Measurements from ENCODE around the gene TRIOBP. TPM values are rescaled to one million over a fixed set of nuclear protein-coding genes. Genes with fewer than 3 reads are reported as not detected.

Gene TRIOBP
- total RNA-seq, 1 experiment from 2014 or later, result 38.4 TPM

- CTCF ChIA-PET, result no interaction called here
These were observed 61.8 kb downstream of the TRIOBP start for GRCh38 chr22:37758694-37759093.

GRCh38 chr22:37759281-37759680, 62.4 kb downstream of the TRIOBP start:
- peaks cover 49% of the 10 kb centered on the region for H3K36me3 Mint-ChIP-seq (ENCODE audit: insufficient read depth, unreplicated experiment)
- DNase-seq, result no peak
- CTCF ChIA-PET, result no interaction called here
- no TSS peak for BruUV-seq (replicated peaks)
- Histone ChIP-seq H3K9me3 (no peaks in the 10 kb centered on the region), H3K4me3 (ENCODE audit: low read depth, low read length) (no peak overlapping the region), H3K4me1 (peaks cover 8% of the 10 kb centered on the region), H3K27me3 (replicated peaks; ENCODE audit: control insufficient read depth, insufficient read depth, low read length) (no peaks in the 10 kb centered on the region), H3K36me3 (ENCODE audit: control insufficient read depth, insufficient read depth, low read length) (peaks cover 4% of the 10 kb centered on the region)
- H3K27me3 Mint-ChIP-seq (ENCODE audit: insufficient read depth, unreplicated experiment), result no peaks in the 10 kb centered on the region
- intact Hi-C loops (cut with micrococcal nuclease; ENCODE audit: unreplicated experiment), result no loop called here
- H3K9me3 Mint-ChIP-seq (ENCODE audit: unreplicated experiment), result no peaks in the 10 kb centered on the region
- no peak for TF ChIP-seq CTCF (IDR thresholded peaks at IDR 0.05; ENCODE audit: insufficient read depth in 1 of 2, low read depth in 1 of 2, low read length in 1 of 2, severe bottlenecking in 1 of 2, unreplicated experiment in 1 of 2)
- no peak overlapping the region for H3K27ac Mint-ChIP-seq (ENCODE audit: unreplicated experiment)
- H3K4me3 Mint-ChIP-seq (ENCODE audit: unreplicated experiment), result no peak overlapping the region
- POLR2A ChIA-PET, result no interaction called here
- peaks cover 5% of the 10 kb centered on the region for H3K4me1 Mint-ChIP-seq (ENCODE audit: low read depth, unreplicated experiment)

More at GRCh38 chr22:37758694-37759093, 61.8 kb downstream of the TRIOBP start:
- H3K9me3 ChIP-seq, result no peaks in the 10 kb centered on the region
- H3K27ac Mint-ChIP-seq (ENCODE audit: unreplicated experiment), result no peak overlapping the region
- H3K36me3 ChIP-seq (ENCODE audit: control insufficient read depth, insufficient read depth, low read length), result peaks cover 4% of the 10 kb centered on the region
- POLR2A ChIA-PET, result no interaction called here
- no peak for TF ChIP-seq CTCF (IDR thresholded peaks at IDR 0.05; ENCODE audit: insufficient read depth in 1 of 2, low read depth in 1 of 2, low read length in 1 of 2, severe bottlenecking in 1 of 2, unreplicated experiment in 1 of 2)
- H3K4me1 Mint-ChIP-seq (ENCODE audit: low read depth, unreplicated experiment), result peaks cover 5% of the 10 kb centered on the region
- peaks cover 44% of the 10 kb centered on the region for H3K36me3 Mint-ChIP-seq (ENCODE audit: insufficient read depth, unreplicated experiment)
- H3K27me3 Mint-ChIP-seq (ENCODE audit: insufficient read depth, unreplicated experiment), result no peaks in the 10 kb centered on the region
- H3K9me3 Mint-ChIP-seq (ENCODE audit: unreplicated experiment), result no peaks in the 10 kb centered on the region
- DNase-seq, result no peak
- no TSS peak for BruUV-seq (replicated peaks)
- intact Hi-C loops (cut with micrococcal nuclease; ENCODE audit: unreplicated experiment), result no loop called here
- H3K4me3 Mint-ChIP-seq (ENCODE audit: unreplicated experiment), result no peak overlapping the region
- H3K4me1 ChIP-seq, result peaks cover 8% of the 10 kb centered on the region
- H3K27me3 ChIP-seq (replicated peaks; ENCODE audit: control insufficient read depth, insufficient read depth, low read length), result no peaks in the 10 kb centered on the region
- no peak overlapping the region for H3K4me3 ChIP-seq (ENCODE audit: low read depth, low read length)

- H3K36me3 ChIP-seq (ENCODE audit: control insufficient read depth, insufficient read depth, low read length), result peaks cover 2% of the 10 kb centered on the region
- no peak overlapping the region for H3K4me3 Mint-ChIP-seq (ENCODE audit: unreplicated experiment)
- no peak overlapping the region for H3K4me3 ChIP-seq (ENCODE audit: low read depth, low read length)
- no peaks in the 10 kb centered on the region for H3K9me3 Mint-ChIP-seq (ENCODE audit: unreplicated experiment)
- no peak for TF ChIP-seq CTCF (IDR thresholded peaks at IDR 0.05; ENCODE audit: insufficient read depth in 1 of 2, low read depth in 1 of 2, low read length in 1 of 2, severe bottlenecking in 1 of 2, unreplicated experiment in 1 of 2)
- H3K4me1 Mint-ChIP-seq (ENCODE audit: low read depth, unreplicated experiment), result peaks cover 5% of the 10 kb centered on the region
- no peak overlapping the region for H3K27ac Mint-ChIP-seq (ENCODE audit: unreplicated experiment)
- H3K4me1 ChIP-seq, result peaks cover 8% of the 10 kb centered on the region
- BruUV-seq (replicated peaks), result no TSS peak
- intact Hi-C loops (cut with micrococcal nuclease; ENCODE audit: unreplicated experiment), result no loop called here
- no peaks in the 10 kb centered on the region for H3K9me3 ChIP-seq
- H3K27me3 ChIP-seq (replicated peaks; ENCODE audit: control insufficient read depth, insufficient read depth, low read length), result no peaks in the 10 kb centered on the region
- ChIA-PET POLR2A (no interaction called here), CTCF (no interaction called here)
- H3K36me3 Mint-ChIP-seq (ENCODE audit: insufficient read depth, unreplicated experiment), result peaks cover 47% of the 10 kb centered on the region
- no peaks in the 10 kb centered on the region for H3K27me3 Mint-ChIP-seq (ENCODE audit: insufficient read depth, unreplicated experiment)
- no peak for DNase-seq
These were observed 63.3 kb downstream of the TRIOBP start for GRCh38 chr22:37760152-37760551.

All from Caco-2 (cell line).